GM12878 (cell line): ENCODE results near the gene NACC1. TPM values are rescaled to one million over a fixed set of nuclear protein-coding genes. Genes with fewer than 3 reads are reported as not detected.

ENCODE experiments used
- ASH2L ChIP-seq: fragments of 300-600, 200-600 bp; sonication (generic); IDR thresholded peaks from 2 replicates; pipeline ENCODE4 v1.6.1; 2017; ENCODE audit warnings: low read depth, mild to moderate bottlenecking, borderline replicate concordance
- BMI1 ChIP-seq: fragments of 450-650 bp; IDR thresholded peaks from 2 replicates; pipeline ENCODE4 v1.6.1; 2016; ENCODE audit warnings: mild to moderate bottlenecking, moderate library complexity, borderline replicate concordance
- CREM ChIP-seq: IDR thresholded peaks from 2 replicates; pipeline ENCODE4 v1.6.1; 2014; ENCODE audit warnings: antibody characterized with exemption, low read depth
- EED ChIP-seq: sonication (generic); IDR thresholded peaks from 2 replicates; pipeline ENCODE4 v1.6.1; 2016; ENCODE audit warnings: antibody characterized with exemption, low read depth
- ELK1 ChIP-seq: IDR thresholded peaks from 2 replicates; pipeline ENCODE4 v1.6.1; 2012; ENCODE audit warnings: low read depth, low read length, improper control_type of control experiment
- EP300 ChIP-seq, 2 experiments: fragments of 150-350 bp in 1 of 2; IDR thresholded peaks; 2 replicates each; pipeline ENCODE4 v1.6.1; 2011 to 2012; ENCODE audit warnings: low read depth in 2 of 2, low read length in 2 of 2, borderline replicate concordance in 1 of 2, improper control_type of control experiment in 1 of 2, inconsistent platforms in 1 of 2; ENCODE audit not compliant: control insufficient read depth in 1 of 2
- EZH2 ChIP-seq: IDR thresholded peaks from 2 replicates; pipeline ENCODE4 v1.6.1; 2012; ENCODE audit warnings: low read depth, mild to moderate bottlenecking, control low read depth, inconsistent platforms, low read length, borderline replicate concordance; ENCODE audit not compliant: control insufficient read depth
- GATAD2B ChIP-seq: fragments of 450-650 bp; conservative IDR thresholded peaks from 2 replicates; pipeline ENCODE4 v1.6.1; 2017; ENCODE audit warnings: low read depth, mild to moderate bottlenecking, moderate library complexity
- HCFC1 ChIP-seq: fragments of 150-350 bp; IDR thresholded peaks from 2 replicates; pipeline ENCODE4 v1.6.1; 2014; ENCODE audit warnings: low read length
- HDAC2 ChIP-seq: fragments of 200-600 bp; sonication (generic); IDR thresholded peaks from 2 replicates; pipeline ENCODE4 v1.6.1; 2017
- IKZF2 ChIP-seq, 2 experiments: fragments of 450-650 bp; IDR thresholded peaks; 2 replicates each; pipeline ENCODE4 v1.6.1; 2017; ENCODE audit warnings: mild to moderate bottlenecking in 2 of 2, moderate library complexity in 2 of 2
- IRF4 ChIP-seq: IDR thresholded peaks from 2 replicates; pipeline ENCODE4 v1.6.1; 2011; ENCODE audit warnings: low read depth, low read length
- LARP7 ChIP-seq: fragments of 450-650 bp; IDR thresholded peaks from 2 replicates; pipeline ENCODE4 v1.6.1; 2017; ENCODE audit warnings: mild to moderate bottlenecking
- MEF2A ChIP-seq: IDR thresholded peaks from 2 replicates; pipeline ENCODE4 v1.6.1; 2011; ENCODE audit warnings: low read depth, mild to moderate bottlenecking, low read length, moderate library complexity; ENCODE audit not compliant: insufficient read depth
- NFIC ChIP-seq: IDR thresholded peaks from 2 replicates; pipeline ENCODE4 v1.6.1; 2012; ENCODE audit warnings: low read depth, mild to moderate bottlenecking, inconsistent platforms, low read length, moderate library complexity
- NFXL1 ChIP-seq: fragments of 450-650 bp; IDR thresholded peaks from 2 replicates; pipeline ENCODE4 v1.6.1; 2017; ENCODE audit warnings: antibody characterized with exemption, mild to moderate bottlenecking, borderline replicate concordance
- NR2C1 ChIP-seq: fragments of 450-650 bp; IDR thresholded peaks from 2 replicates; pipeline ENCODE4 v1.6.1; 2017; ENCODE audit warnings: antibody characterized with exemption, mild to moderate bottlenecking, moderate library complexity
- NR2C2 ChIP-seq: IDR thresholded peaks from 2 replicates; pipeline ENCODE4 v1.6.1; 2011; ENCODE audit warnings: borderline replicate concordance, low read depth; ENCODE audit not compliant: control insufficient read depth, insufficient read length
- PAX5 ChIP-seq: IDR thresholded peaks from 2 replicates; pipeline ENCODE4 v1.6.1; 2011; ENCODE audit warnings: low read depth, low read length, borderline replicate concordance
- PML ChIP-seq: IDR thresholded peaks from 2 replicates; pipeline ENCODE4 v1.6.1; 2012; ENCODE audit warnings: low read length, inconsistent platforms
- POLR2A ChIP-seq: IDR thresholded peaks from 2 replicates; pipeline ENCODE4 v1.6.1; 2011; ENCODE audit warnings: low read depth, mild to moderate bottlenecking, low read length
- POU2F2 ChIP-seq: IDR thresholded peaks from 3 replicates; pipeline ENCODE4 v1.6.1; 2011; ENCODE audit warnings: low read depth, mild to moderate bottlenecking, low read length, borderline replicate concordance
- RELA ChIP-seq: fragments of 450-650 bp; IDR thresholded peaks from 2 replicates; pipeline ENCODE4 v1.8.0; 2014; ENCODE audit warnings: borderline replicate concordance; ENCODE audit not compliant: partially characterized antibody
- SKIL ChIP-seq: fragments of 450-650 bp; IDR thresholded peaks from 2 replicates; pipeline ENCODE4 v1.6.1; 2017; ENCODE audit warnings: mild to moderate bottlenecking, low read depth, inconsistent platforms; ENCODE audit not compliant: poor library complexity, severe bottlenecking
- SMAD1 ChIP-seq: fragments of 450-650 bp; IDR thresholded peaks from 2 replicates; pipeline ENCODE4 v1.6.1; 2018; ENCODE audit warnings: mild to moderate bottlenecking, low read depth; ENCODE audit not compliant: partially characterized antibody
- SRF ChIP-seq, 2 experiments: IDR thresholded peaks; 2 replicates each; pipeline ENCODE4 v1.6.1; 2011; ENCODE audit warnings: low read depth in 2 of 2, low read length in 2 of 2, mild to moderate bottlenecking in 1 of 2, moderate library complexity in 1 of 2
- STAT3 ChIP-seq: IDR thresholded peaks from 2 replicates; pipeline ENCODE4 v1.6.1; 2011; ENCODE audit warnings: low read depth, low read length, improper control_type of control experiment
- TCF12 ChIP-seq: IDR thresholded peaks from 2 replicates; pipeline ENCODE4 v1.6.1; 2011; ENCODE audit warnings: low read depth, mild to moderate bottlenecking, low read length
- TCF7 ChIP-seq: IDR thresholded peaks from 2 replicates; pipeline ENCODE4 v1.6.1; 2014; ENCODE audit warnings: antibody characterized with exemption, borderline replicate concordance
- WRNIP1 ChIP-seq: IDR thresholded peaks from 2 replicates; pipeline ENCODE4 v1.6.1; 2011; ENCODE audit warnings: low read depth, low read length, improper control_type of control experiment, borderline replicate concordance
- YBX1 ChIP-seq: fragments of 450-650 bp; IDR thresholded peaks from 2 replicates; pipeline ENCODE4 v1.6.1; 2016; ENCODE audit warnings: antibody characterized with exemption
- ZNF217 ChIP-seq: fragments of 450-650 bp; IDR thresholded peaks from 2 replicates; pipeline ENCODE4 v1.6.1; 2017; ENCODE audit warnings: antibody characterized with exemption, mild to moderate bottlenecking
- ZNF384 ChIP-seq: IDR thresholded peaks from 2 replicates; pipeline ENCODE4 v1.6.1; 2012; ENCODE audit warnings: low read depth, mild to moderate bottlenecking, low read length, improper control_type of control experiment, borderline replicate concordance
- polyA plus RNA-seq, 11 experiments: library from polyadenylated mRNA; depleted of rRNA in 4 of 11; unstranded in 6 of 11; stranded (reverse) in 5 of 11; fragments of >200 nt; fragmentation: Nextera tagmentation in 4 of 11; fragmentation: Illumina TruSeq in 1 of 11; extraction: Ambion mirVana in 4 of 11; extraction: Trizol in 1 of 11; gene quantifications; 1 replicate in 1 of 11; 2 replicates in 10 of 11; pipeline versions ENCODE4 v1.2.1 to v1.2.3, GENCODE V29; 2011 to 2016; ENCODE audit warnings: inconsistent platforms in 2 of 11, missing spikeins in 2 of 11, low read depth in 1 of 11
- total RNA-seq, 4 experiments: library from RNA; depleted of rRNA in 3 of 4; stranded (reverse); fragments of >200 nt in 3 of 4; fragmentation: Illumina TruSeq in 1 of 4; extraction: Trizol in 1 of 4; gene quantifications; 2 replicates each; pipeline versions ENCODE4 v1.2.1 to v1.2.3, GENCODE V29; 2013 to 2021

The NACC1 gene
- total and polyA plus RNA-seq, 10 of the 15 experiments (the other 5 are each of a cell fraction or from before 2014, with no cell fraction given) = 0.18 to 120 (median 19.2) TPM

GRCh38 chr19:13104360-13104847, 13.7 kb upstream of the NACC1 start (continued):
- TF ChIP-seq NR2C2 = no peak
- TF ChIP-seq MEF2A = no peak
- TF ChIP-seq SMAD1 = no peak
- TF ChIP-seq POLR2A = peak; percentile 72
- TF ChIP-seq TCF7 = no peak
- TF ChIP-seq EED = peak; percentile 26; the same call in 1 of the 2 replicates
- peak; percentile 17; the same call in 1 of the 2 replicates for TF ChIP-seq PAX5
- no peak for TF ChIP-seq NR2C1
- no peak for TF ChIP-seq EZH2
- TF ChIP-seq IKZF2 (IDR thresholded peaks at IDR 0.05) = 0 out of 4 replicates have a peak, but pooled peaks of 1 of the 2 experiments have one; percentile 32
- TF ChIP-seq ASH2L = no peak
- TF ChIP-seq SRF (IDR thresholded peaks at IDR 0.05; ENCODE audit: low read depth in 2 of 2, low read length in 2 of 2) = 0 out of 4 replicates have a peak, but pooled peaks of 1 of the 2 experiments have one; percentile 11
- TF ChIP-seq HDAC2 = no peak
- no peak for TF ChIP-seq STAT3
- TF ChIP-seq ZNF217 = no peak
- no peak for TF ChIP-seq BMI1
- no peak for TF ChIP-seq YBX1
- TF ChIP-seq CREM = no peak; the same call in none of the 2 replicates
- peak; percentile 79; the same call in 1 of the 2 replicates for TF ChIP-seq GATAD2B
- peak; percentile 40; the same call in 1 of the 2 replicates for TF ChIP-seq HCFC1
- TF ChIP-seq NFXL1 = no peak
- no peak for TF ChIP-seq ELK1
- TF ChIP-seq ZNF384 = no peak
- no peak for TF ChIP-seq SKIL
- TF ChIP-seq PML = no peak
- TF ChIP-seq POU2F2 = peak; percentile 12; the same call in 1 of the 3 replicates
- no peak for TF ChIP-seq IRF4
- no peak for TF ChIP-seq LARP7
- TF ChIP-seq WRNIP1 = no peak
- TF ChIP-seq RELA = no peak
- peak; percentile 65; the same call in 1 of the 2 replicates for TF ChIP-seq TCF12
- TF ChIP-seq EP300 (IDR thresholded peaks at IDR 0.05; ENCODE audit: borderline replicate concordance in 1 of 2, control insufficient read depth in 1 of 2, low read depth in 2 of 2, low read length in 2 of 2) = no peak
- TF ChIP-seq NFIC = no peak
